ENCODE results near the gene ROR1. TPM values are rescaled to one million over a fixed set of nuclear protein-coding genes. Genes with fewer than 3 reads are reported as not detected.

The ROR1 gene
- total and polyA plus RNA-seq, 3 donors from 2014 or later, result 3.3 to 5.1 (median 4.6) TPM

GRCh38 chr1:64029037-64029436 lies 255.2 kb downstream of the ROR1 start:
- no peaks in the 10 kb centered on the region for H3K9me3 ChIP-seq
- H3K36me3 ChIP-seq (ENCODE audit: low read depth, missing control alignments), result no peaks in the 10 kb centered on the region
- TF ChIP-seq POLR2A (IDR thresholded peaks at IDR 0.05), result no peak
- no peak for TF ChIP-seq CTCF (IDR thresholded peaks at IDR 0.05)
- H3K4me1 ChIP-seq, result no peaks in the 10 kb centered on the region
- no peak overlapping the region for H3K27ac ChIP-seq
- DNase-seq, result no peak
- 97 to 100% methylated on average over 1 of the region's 1 CpG for WGBS, 2 donors
- intact Hi-C loops (cut with DNase I; ENCODE audit: low total_unique reads), result no loop called here
- no peaks in the 10 kb centered on the region for H3K27me3 ChIP-seq
- no peak overlapping the region for H3K4me3 ChIP-seq

GRCh38 chr1:64030411-64030810 lies 256.6 kb downstream of the ROR1 start:
- WGBS, 2 donors, result 93% methylated on average over 2 of the region's 2 CpGs

GRCh38 chr1:64031236-64031635 lies 257.4 kb downstream of the ROR1 start:
- H3K4me1 ChIP-seq, result no peaks in the 10 kb centered on the region
- 42 to 48% methylated on average over 1 of the region's 1 CpG for WGBS, 2 donors
- H3K36me3 ChIP-seq (ENCODE audit: low read depth, missing control alignments), result no peaks in the 10 kb centered on the region
- no peak overlapping the region for H3K4me3 ChIP-seq
- intact Hi-C loops (cut with DNase I; ENCODE audit: low total_unique reads), result no loop called here
- H3K27ac ChIP-seq, result no peak overlapping the region
- H3K27me3 ChIP-seq, result no peaks in the 10 kb centered on the region
- no peaks in the 10 kb centered on the region for H3K9me3 ChIP-seq
- TF ChIP-seq CTCF (IDR thresholded peaks at IDR 0.05) (no peak), POLR2A (IDR thresholded peaks at IDR 0.05) (no peak)
- no peak for DNase-seq

More at GRCh38 chr1:64030411-64030810, 256.6 kb downstream of the ROR1 start:
- Histone ChIP-seq H3K4me3 (no peak overlapping the region), H3K9me3 (no peaks in the 10 kb centered on the region), H3K4me1 (no peaks in the 10 kb centered on the region), H3K27me3 (no peaks in the 10 kb centered on the region), H3K27ac (no peak overlapping the region), H3K36me3 (ENCODE audit: low read depth, missing control alignments) (no peaks in the 10 kb centered on the region)
- intact Hi-C loops (cut with DNase I; ENCODE audit: low total_unique reads), result no loop called here
- no peak for TF ChIP-seq CTCF (IDR thresholded peaks at IDR 0.05)
- no peak for TF ChIP-seq POLR2A (IDR thresholded peaks at IDR 0.05)
- no peak for DNase-seq

GRCh38 chr1:64033667-64034220 lies 259.9 kb downstream of the ROR1 start:
- Histone ChIP-seq H3K36me3 (ENCODE audit: low read depth, missing control alignments) (no peaks in the 10 kb centered on the region), H3K27ac (no peak overlapping the region), H3K4me1 (no peaks in the 10 kb centered on the region), H3K27me3 (no peaks in the 10 kb centered on the region), H3K4me3 (no peak overlapping the region), H3K9me3 (no peaks in the 10 kb centered on the region)
- no peak for TF ChIP-seq POLR2A (IDR thresholded peaks at IDR 0.05)
- no peak for TF ChIP-seq CTCF (IDR thresholded peaks at IDR 0.05)
- intact Hi-C loops (cut with DNase I; ENCODE audit: low total_unique reads), result no loop called here
- 47 to 50% methylated on average over 3 of the region's 3 CpGs for WGBS, 2 donors
- DNase-seq, result peak; percentile 23

GRCh38 chr1:64036549-64036948 lies 262.7 kb downstream of the ROR1 start:
- no peak overlapping the region for H3K27ac ChIP-seq
- intact Hi-C loops (cut with DNase I; ENCODE audit: low total_unique reads), result no loop called here
- H3K9me3 ChIP-seq, result no peaks in the 10 kb centered on the region
- H3K4me1 ChIP-seq, result peaks cover 5% of the 10 kb centered on the region
- no peak for DNase-seq
- H3K4me3 ChIP-seq, result no peak overlapping the region
- no peaks in the 10 kb centered on the region for H3K27me3 ChIP-seq
- 88 to 95% methylated on average over 2 of the region's 2 CpGs for WGBS, 2 donors
- TF ChIP-seq POLR2A (IDR thresholded peaks at IDR 0.05) (no peak), CTCF (IDR thresholded peaks at IDR 0.05) (no peak)
- H3K36me3 ChIP-seq (ENCODE audit: low read depth, missing control alignments), result no peaks in the 10 kb centered on the region

All from testis (tissue), 3 donors.